Stimulated activated CD4-positive, alpha-beta T cell treated with anti-CD3 and anti-CD28 coated beads, Interleukin-1b, Interleukin-23, amount 100 ng/mL, for 48 hours (primary cell): Measurements from ENCODE around the gene SPTBN1.
A peak's percentile ranks its signal among the peaks of the same experiment; 100 is the strongest.

Source experiments
- DNase-seq: peaks from one replicate; pipeline ENCODE4 v3.0.0-alpha.2; 2020

Gene SPTBN1

GRCh38 chr2:54638103-54638502, 182.0 kb downstream of the SPTBN1 start:
- DNase-seq, result no peak

DNA sequence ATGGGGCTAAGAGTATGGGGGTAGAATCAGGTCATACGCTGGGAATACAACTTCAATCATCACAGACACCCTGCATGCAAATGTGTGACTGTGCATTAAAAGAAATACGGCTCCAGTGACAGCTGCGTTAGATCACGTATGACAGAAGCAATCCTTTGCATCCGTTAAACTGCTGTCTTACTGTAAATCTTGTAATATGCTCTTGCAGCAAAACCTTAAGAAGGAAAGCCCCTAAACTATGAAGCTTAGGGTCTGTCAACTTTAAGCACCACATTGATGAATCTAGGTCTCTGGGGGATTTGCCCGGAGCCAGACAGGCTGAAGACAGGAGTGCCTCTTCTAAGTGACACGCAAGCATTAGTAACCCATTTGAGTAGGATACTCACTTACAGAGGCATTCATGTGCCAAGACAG, 182.7 kb downstream of the SPTBN1 start:
- no peak for DNase-seq

GRCh38 chr2:54639609-54640008, 183.5 kb downstream of the SPTBN1 start:
- no peak for DNase-seq

DNA sequence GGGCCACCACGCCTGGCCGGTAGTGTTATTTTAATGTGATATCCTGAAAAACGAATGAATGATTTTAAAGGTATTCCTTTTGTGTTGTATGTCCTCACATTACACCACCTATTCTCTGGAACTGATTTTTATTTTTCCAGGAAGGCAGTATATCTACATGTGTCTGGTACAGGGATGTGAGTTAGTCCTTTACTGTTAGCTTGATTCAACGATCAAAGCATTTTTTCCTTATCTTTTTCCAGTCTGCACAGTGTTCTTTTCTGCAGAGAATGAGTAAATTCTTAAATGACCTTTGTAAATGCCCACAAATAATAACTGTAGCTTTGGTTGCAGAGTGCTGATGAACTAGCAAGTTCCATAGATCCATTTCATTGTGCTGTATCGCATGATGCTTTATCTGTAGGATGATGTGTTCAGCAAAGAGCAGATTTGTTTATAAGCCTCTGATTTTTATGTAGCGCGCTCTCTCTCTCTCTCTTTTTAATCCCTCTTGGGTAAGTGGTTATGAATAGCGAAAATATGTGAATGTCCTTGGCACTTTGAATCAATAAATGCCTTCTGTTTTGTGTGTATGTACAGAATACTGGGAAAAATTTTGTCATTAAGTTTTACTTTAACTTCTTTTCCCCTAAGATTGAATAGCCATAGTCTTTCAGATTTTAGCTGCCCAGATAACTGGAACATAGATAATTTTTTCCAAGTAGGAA, 184.9 kb downstream of the SPTBN1 start:
- no peak for DNase-seq

GRCh38 chr2:54641988-54642387, 185.9 kb downstream of the SPTBN1 start:
- no peak for DNase-seq

DNA sequence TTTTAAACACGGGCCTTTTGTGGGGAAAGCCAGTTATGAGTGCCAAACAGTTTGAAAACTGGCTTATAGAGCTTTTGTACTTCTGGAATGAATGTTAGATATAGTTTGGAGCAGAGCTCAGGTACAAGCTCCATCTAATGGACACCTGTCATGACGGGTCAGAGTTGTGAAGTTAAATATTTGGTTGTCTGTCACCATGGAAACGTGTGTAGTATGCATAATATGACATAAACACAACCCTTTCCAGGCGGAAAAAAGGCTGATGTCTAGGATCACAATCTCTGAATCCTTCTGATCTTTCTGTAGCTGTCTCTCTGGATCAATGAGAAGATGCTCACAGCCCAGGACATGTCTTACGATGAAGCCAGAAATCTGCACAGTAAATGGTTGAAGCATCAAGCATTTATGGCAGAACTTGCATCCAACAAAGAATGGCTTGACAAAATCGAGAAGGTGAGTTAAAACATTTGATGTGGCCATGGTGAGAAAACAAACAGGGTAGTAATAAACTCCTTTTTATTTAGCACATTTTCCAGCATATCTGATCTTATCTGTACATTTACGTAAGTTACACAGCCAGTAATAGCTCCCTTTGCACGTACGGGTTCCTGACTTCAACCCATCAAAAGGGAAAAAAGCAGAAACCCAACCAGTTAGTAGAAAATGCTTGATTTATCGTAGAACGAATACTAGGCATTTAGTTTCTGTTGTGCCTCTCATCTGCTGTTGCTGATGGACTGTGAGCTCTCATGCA, 186.7 kb downstream of the SPTBN1 start:
- no peak for DNase-seq

DNA sequence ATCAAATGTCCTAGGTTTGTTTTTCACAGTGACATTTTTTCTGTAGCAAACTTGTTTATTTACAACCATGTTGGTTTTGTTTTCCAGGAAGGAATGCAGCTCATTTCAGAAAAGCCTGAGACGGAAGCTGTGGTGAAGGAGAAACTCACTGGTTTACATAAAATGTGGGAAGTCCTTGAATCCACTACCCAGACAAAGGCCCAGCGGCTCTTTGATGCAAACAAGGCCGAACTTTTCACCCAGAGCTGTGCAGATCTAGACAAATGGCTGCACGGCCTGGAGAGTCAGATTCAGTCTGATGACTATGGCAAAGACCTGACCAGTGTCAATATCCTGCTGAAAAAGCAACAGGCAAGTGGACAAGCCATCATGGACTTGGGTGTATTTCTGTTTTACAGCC, 188.1 kb downstream of the SPTBN1 start:
- no peak for DNase-seq

DNA sequence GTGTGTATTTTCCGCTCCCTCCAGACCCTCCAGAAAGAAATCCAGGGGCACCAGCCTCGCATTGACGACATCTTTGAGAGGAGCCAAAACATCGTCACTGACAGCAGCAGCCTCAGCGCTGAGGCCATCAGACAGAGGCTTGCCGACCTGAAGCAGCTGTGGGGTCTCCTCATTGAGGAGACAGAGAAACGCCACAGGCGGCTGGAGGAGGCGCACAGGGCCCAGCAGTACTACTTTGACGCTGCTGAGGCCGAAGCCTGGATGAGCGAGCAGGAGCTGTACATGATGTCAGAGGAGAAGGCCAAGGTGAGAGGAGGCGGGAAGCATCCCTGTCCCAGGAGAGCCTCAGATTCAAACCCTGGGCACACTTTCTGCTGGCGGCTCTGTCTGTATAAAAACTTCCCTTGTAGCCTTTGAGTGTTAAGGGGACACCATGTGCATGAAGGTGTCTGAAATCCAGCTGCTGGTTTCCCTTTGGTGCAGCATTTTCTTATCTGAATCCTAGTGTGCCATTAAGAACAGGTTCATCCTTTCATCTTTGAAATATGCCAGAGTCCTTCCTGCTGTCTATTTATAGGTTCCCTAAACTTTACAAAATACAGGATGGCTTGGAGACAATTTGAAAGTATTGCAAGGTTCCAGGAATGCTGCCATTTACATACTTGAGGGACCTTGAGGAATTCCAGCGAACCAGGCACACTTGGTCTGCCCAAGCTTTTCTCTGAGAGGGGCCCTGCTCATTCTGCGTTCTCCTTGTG, 190.2 kb downstream of the SPTBN1 start:
- DNase-seq, result no peak

- no peak for DNase-seq
These were observed 192.1 kb downstream of the SPTBN1 start for GRCh38 chr2:54648256-54648655.

DNA sequence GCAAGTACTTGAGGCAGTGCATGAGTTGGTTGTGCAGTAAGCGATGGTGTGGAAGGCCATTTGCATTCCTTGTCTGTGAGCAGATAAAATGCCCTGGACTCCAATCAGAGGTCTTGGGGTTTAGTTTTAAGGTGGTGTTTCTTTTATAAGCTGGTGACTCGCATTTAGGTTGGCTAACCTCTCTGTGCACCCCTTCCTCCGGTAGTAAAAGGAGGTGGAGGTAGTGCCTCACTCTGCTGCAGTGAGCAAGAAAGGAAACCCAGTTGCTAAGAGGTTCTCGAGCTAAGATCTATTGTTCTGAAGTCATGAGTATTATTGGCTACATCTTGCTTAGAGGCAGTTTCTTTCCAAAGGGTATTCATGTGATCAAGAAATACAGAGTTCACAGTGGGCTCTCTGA, 193.1 kb downstream of the SPTBN1 start:
- DNase-seq, result no peak

DNA sequence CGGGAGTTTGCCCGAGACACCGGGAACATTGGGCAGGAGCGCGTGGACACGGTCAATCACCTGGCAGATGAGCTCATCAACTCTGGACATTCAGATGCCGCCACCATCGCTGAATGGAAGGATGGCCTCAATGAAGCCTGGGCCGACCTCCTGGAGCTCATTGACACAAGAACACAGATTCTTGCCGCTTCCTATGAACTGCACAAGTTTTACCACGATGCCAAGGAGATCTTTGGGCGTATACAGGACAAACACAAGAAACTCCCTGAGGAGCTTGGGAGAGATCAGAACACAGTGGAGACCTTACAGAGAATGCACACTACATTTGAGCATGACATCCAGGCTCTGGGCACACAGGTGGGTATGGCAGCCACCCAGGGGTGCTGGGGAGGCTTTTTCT, 193.5 kb downstream of the SPTBN1 start:
- DNase-seq, result no peak

DNA sequence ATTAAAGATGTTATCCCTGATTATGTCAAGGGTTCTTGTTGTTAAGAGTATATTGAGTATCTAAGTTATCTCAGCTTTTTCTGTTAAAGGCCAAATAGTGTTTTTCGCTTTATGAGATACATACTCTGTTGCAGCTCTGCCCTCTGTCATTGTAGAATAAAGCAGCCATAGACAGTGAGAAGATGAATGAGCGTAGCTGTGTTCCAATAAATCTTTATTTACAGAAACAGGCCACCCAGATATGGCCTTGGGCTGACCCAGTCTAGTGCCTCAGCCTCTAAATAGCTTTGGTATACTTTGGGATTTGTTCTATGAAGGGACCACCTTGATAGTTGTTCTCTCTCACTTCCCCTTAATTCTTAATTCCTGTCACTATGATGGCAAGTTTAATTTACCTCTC, 194.5 kb downstream of the SPTBN1 start:
- no peak for DNase-seq

DNA sequence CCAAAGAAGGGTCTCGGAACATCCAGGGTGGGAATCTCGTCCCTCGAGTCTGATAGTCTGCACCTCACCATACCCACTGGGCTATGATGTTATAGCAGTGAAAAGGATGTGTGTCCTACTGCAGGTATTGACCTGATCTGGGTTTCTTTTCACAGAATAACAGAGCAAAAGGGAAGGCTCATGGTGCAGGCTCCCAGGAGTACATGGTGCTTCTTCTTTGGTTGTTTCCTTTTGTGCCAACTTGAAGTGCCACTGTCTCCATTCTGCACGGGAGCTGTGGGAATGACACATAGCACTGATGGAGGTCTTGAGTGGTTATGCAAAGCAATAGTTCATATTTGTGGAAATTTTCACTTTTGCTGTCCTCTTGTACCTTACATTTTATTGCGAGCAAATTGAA, 195.2 kb downstream of the SPTBN1 start:
- DNase-seq, result no peak

DNA sequence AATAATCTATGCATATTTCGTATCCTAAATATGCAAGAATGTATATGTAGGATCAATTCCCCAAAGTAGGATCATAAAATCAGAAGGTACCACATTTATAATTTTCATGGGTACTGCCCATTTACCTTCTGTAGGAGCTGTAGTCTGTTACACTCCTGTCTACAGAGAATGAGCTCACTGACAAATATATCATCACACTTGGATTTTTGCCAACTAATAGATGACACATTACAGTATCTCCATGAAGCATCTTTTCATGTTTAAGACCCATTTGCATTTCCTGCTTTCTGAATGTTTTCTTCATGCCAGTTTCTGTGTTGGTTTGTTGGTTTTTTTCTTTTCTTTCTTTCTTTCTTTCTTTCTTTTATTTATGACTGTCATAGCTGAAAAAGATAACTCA, 196.4 kb downstream of the SPTBN1 start:
- no peak for DNase-seq

- no peak for DNase-seq
These were observed 197.6 kb downstream of the SPTBN1 start for GRCh38 chr2:54653572-54654204.

DNA sequence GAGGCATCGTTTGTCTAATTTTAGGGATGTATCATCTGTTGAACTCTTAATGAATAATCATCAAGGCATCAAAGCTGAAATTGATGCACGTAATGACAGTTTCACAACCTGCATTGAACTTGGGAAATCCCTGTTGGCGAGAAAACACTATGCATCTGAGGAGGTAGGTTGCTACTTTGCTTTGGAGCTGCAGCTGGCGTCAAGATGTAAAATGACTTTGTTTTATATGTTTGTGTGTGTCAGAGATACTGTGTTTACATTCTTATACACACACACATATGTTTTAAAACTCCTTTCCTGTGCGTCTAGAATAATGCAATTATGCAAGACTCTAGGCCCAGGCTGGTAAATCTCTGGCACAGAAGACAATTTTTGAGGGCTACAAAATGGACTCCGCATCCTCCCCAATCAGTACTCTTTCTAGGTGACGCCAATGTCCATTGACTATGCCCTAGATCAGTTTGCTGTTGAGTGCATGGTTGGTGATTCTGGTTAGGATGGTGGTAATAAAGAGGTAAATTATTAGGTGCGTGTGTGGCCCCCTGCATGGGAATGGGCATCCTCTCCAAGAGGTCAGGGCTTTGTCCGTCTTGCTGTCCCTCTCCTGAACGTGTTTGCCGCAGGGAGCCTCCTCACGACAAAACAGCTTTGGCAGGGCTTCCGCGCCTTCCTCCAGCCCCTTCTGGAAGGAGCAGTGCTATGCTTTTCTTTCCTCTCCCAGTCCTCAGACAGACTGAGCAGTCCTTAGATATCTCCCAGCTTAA, 199.1 kb downstream of the SPTBN1 start:
- no peak for DNase-seq

DNA sequence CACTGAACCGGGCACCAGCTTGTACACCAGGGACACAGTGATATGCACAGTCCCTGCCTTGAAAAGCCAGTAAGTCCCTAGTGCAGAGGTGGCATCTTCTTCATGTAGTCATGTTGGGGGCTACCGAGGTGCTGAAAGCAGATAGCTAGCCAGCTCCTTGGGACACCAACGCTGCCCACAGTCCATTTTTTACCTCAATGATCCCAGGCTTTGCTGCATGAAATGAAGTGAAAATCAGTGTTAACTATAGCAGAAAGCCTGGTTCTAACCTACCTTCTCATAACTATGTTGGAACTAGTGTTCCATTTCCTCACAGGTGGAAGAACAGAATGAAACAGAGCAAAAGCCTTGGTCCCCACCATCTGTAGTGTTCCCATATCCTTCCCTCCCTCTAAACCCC, 200.7 kb downstream of the SPTBN1 start:
- no peak for DNase-seq

DNA sequence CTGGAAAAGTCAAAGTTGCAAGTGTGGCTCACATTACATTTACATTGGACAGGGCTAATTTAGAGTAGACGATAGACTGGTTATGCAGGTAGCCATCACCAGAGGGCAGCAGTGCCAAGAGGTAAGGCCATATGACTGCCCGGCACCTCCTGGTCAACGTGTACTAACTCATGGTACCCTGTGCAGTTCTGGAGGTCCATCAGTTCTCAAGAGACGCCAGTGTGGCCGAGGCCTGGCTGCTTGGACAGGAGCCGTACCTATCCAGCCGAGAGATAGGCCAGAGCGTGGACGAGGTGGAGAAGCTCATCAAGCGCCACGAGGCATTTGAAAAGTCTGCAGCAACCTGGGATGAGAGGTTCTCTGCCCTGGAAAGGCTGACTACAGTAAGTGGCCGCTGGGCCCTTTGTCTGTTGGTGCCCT, 201.5 kb downstream of the SPTBN1 start:
- DNase-seq, result peak; percentile 23

- DNase-seq, result no peak
These were observed 202.5 kb downstream of the SPTBN1 start for GRCh38 chr2:54658564-54659071.

DNA sequence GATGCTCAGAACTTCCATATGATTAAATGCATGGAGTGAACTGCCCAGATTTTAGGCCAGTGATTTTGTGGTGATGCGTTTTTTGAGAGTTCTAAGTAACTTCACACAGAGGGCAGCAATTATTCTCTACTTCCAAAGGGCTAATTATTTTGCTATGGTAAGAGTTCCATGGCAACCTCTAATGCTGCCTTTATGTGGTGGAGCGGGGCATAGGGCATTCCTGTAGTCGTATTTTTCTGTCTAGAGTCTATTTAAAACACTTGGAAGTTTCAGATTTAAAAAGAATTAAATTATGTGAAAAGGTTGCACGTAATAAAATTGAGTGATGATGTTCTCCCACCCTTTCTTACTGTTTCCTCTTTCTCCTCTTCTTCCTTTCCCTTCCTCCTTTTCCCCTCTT, 203.4 kb downstream of the SPTBN1 start:
- DNase-seq, result no peak

DNA sequence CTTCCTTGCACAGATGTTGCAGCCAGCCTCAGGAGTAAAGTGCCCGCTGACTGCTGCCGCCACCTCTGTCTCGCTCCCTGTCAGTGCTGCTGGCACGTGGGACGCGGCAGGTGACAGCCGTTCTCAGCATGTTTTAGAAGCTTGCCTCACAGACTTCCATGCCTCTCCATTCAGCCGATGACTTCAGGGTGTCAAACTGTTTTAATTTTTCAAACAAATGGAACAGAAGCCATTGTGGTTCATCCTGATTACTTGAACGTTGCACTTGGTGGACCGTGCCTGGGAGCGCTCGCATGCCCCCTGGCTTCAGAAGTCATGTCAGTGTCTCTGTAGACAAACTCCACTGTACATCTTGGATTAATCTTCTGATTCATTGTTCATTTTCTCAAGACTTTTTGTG, 204.6 kb downstream of the SPTBN1 start:
- no peak for DNase-seq

- no peak for DNase-seq
These were observed 207.4 kb downstream of the SPTBN1 start for GRCh38 chr2:54663424-54664030.
